GM21423 (cell line): Measurements from ENCODE around the gene ANKRD39.
"Not testable (repeated sequence)": the region's sequence is repeated elsewhere in the genome, so short reads cannot be mapped to it uniquely, and the experiment has no call there.

ENCODE experiments used
- ATAC-seq: cut with Tn5 transposase; IDR thresholded peaks from one replicate; pipeline ENCODE4 v1.9.1; 2021; ENCODE audit warnings: mild to moderate bottlenecking, moderate library complexity; ENCODE audit not compliant: unreplicated experiment

ANKRD39 gene, protein sequence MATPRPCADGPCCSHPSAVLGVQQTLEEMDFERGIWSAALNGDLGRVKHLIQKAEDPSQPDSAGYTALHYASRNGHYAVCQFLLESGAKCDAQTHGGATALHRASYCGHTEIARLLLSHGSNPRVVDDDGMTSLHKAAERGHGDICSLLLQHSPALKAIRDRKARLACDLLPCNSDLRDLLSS

DNA sequence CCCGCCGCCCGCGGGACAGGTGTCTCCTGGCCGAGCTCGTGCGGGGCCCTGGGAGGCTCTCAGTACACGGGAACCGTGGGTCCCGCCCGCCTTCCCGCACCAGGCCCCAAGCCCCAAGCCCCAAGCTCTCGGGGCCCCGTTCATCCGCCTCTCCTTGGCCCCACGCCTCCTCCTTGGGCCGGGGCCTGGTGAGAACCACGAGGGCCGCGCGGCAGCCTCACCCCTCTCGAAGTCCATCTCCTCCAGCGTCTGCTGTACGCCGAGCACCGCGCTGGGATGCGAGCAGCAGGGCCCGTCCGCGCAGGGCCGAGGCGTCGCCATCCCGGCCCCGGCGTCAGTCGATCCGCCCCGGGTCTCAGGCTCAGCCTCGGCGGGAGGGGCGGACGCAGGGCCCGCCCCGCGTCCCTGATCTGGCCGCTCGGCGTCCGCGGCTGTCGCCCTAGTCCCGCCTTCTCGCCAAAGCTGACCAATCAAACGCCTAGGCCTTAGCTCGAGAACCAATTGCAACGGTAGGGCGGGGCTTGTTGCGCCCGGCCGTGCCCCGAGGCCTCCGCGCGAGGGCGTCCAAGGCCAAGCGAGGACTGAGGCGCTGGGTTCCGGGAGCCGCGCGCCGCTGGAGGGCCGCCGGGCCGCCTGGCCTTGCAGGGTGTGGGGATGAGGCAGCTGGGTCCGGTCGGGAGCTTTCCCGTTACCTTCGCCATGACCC lies at the start of gene ANKRD39:
Gene ANKRD39 (minus strand): TSS at position 350 of the 706 bp plus-strand sequence. CDS start 29 bp downstream, at position 321.
- ATAC-seq: peak; percentile 89

GRCh38 chr2:96906729-96907114 lies 48.9 kb upstream of the ANKRD39 start:
- ATAC-seq: no peak

DNA sequence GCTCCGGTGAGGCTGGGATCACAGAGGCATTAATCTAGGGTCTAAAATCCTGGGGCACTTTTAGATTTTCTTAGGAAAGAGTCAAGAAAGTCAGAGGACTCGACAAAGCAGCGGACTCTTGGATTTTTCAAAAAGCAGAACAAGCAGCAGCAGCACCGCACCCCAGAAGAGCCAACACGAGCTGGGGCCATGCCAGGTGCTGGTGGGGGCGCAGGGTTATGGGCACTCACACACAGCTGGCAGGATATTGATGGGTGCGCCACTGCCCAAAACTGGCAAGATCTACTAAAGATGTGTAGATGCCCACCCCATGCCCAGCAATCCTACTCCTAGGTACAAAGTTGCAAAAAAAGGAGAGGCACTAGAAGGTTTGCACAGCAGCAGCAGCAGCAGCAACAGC lies 46.0 kb upstream of the ANKRD39 start:
- ATAC-seq: no peak

GRCh38 chr2:96903318-96903717 lies 45.5 kb upstream of the ANKRD39 start:
- no peak for ATAC-seq

- ATAC-seq: no peak
These were observed 42.4 kb upstream of the ANKRD39 start for GRCh38 chr2:96900237-96900636.

DNA sequence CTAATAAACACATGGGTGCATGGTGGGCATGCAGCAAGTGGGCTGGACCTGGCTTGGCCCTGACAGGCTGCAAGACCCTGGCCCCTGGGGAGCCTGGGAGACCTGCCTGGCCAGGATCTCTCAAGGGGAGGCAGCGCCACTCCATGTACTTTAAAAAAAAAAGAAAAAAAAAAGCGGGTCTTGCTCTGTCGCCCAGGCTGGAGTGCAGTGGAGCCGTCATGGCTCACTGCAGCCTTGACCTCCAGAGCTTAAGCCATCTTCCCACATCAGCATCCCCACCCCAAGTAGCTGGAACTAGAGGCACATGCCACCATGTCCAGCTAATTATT lies 41.6 kb upstream of the ANKRD39 start:
- no peak for ATAC-seq

DNA sequence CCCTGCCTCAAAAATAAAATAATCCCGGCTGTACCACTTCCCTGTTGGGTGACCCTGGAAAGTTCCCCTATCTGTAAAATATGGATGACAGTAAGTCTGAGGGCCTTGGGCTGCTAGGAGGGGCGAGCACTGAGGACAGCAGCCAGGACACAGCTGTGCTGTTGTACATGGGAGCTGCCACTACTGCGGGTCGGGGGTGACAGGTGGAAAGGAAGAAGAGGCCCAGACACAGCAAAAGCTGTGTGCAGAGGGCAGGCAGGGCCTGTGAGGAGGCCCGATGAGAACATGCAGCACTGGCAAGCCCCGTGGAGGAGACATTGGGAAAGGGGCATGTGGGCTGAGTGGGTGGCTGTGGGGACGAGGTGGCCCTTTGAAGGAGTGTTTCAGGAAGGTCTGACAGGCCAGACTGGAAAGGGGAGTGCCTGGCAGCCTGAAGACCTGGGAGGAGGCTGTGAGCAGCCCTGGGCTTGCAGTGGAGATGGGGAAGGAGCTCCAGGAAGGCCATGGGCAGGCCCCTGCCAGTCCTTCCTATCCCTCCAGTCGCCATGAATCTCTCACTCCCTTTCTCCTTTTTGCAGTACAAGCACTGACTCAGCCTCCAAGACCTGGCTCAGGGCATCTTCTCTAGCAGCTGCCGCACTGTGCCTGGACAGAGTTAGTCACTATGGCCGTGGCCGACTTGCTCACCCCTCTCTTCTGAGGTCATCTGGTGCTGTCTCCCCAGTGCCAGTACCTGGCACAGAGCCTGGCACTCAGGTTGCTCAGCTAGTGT lies 41.0 kb upstream of the ANKRD39 start:
- no peak for ATAC-seq

GRCh38 chr2:96898135-96898505 lies 40.3 kb upstream of the ANKRD39 start:
- ATAC-seq: no peak

DNA sequence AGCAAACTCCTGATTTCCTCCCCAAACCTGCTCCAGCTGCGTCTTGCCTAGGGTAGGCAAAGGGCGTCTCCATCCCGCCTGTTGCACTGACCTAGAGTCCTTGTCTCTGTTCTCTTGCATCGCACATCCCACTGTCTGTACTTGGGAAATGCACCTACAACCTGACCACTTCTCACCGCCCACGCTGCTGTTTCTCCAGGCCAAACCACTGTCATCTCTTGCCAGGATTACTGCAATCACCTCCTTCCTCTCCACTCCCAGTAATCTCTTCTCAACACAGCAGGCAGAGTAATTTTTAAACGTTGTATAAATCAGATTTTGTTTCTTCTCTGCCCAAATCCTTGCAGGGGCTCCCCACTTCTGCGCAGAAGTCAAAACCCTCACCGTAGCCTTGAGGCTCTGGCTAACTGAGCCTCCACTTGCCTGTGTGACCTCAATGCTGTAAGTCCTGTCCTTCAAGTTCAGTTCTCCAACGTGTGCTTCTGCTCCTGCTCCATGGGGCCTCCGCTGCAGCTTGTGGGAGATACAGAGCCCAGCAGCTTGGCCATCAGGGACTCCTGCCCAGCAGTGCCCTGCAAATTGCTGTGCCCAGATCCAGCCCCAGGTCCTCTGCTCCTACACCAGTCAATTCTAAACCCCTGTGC lies 39.8 kb upstream of the ANKRD39 start:
- no peak for ATAC-seq

GRCh38 chr2:96895746-96896651 lies 38.2 kb upstream of the ANKRD39 start:
- no peak for ATAC-seq

DNA sequence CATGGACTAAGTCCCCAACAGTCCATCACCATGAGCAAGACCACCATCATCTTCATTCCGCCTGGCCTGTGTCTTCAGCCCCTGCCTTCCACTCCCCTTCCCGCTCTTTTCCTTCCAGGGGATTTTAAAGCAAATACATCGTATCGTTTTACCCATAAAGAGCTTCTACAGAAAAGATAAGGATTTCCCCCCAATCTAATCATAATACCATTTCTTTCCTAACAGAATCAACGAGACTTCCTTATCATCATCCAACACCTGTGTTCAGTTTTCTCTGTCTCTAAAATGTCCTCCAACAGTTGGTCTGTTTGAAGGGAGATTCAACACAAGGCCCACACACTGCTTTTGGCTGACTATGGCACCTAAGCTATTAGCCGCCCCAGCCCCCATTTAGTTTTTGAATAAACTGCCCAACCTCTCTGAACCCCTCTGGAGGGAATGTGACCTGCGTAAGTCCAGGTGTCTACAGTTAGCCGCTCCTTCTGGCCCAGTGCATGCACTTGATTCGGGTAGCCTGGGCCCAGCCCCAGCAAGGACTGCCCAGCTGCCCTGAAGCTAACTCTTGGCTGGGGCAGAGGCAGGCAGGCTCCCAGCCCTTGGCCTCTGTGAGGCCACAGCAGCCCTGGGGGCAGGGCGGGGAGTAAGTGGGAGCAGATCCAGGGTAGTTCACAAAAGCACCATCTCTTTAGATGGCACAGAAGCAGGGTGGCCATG lies 37.4 kb upstream of the ANKRD39 start:
- no peak for ATAC-seq

- no peak for ATAC-seq
These were observed 36.3 kb upstream of the ANKRD39 start for GRCh38 chr2:96894151-96894531.

- no peak for ATAC-seq
These were observed 35.7 kb upstream of the ANKRD39 start for GRCh38 chr2:96893289-96894150.

- ATAC-seq: no peak
These were observed 33.9 kb upstream of the ANKRD39 start for GRCh38 chr2:96891591-96892333.

DNA sequence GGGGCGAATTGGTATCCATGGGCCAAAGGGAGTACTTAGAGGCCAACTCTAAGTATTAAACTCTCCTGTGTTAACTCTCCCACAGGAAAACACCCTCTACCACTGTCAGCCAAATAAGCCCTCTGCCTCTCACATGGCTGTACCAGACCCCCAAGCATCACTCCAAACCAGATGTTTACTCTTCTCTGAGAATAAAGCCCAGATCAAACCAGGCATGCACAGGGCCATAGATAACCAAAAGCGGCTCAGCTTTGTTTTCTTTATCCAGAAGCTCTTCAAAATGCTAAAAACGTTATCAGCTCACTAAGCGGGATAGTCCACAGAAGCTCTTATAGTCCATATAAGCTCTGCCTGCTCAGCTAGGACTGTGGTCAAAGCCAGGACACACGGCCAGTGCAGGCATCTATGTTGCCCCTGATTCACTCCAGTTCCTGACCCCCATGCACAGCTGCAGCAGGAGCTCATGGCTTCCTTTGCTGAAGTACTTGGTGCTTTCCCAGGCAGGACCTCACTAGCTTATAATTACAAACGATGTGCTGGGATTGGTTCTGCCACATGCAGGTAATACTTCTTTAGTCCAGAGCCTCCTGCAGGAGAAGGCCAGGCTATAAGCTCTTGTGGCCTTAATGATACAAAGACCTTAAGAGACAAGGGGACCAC lies 33.0 kb upstream of the ANKRD39 start:
- no peak for ATAC-seq

- ATAC-seq: no peak
These were observed 32.4 kb upstream of the ANKRD39 start for GRCh38 chr2:96890252-96890651.

- not testable (repeated sequence) for ATAC-seq
These were observed 31.7 kb upstream of the ANKRD39 start for GRCh38 chr2:96889502-96889901.
